Activated CD4-positive, alpha-beta T cell treated with anti-CD3 and anti-CD28 coated beads, Interleukin-2, Interleukin-6, amounts not matched to agents 100 ng/mL and 50 ng/mL, durations not matched to agents 16 hours and 8 hours (primary cell): ENCODE measurements around the gene TMEM200A.
"Not testable (repeated sequence)": the region's sequence is repeated elsewhere in the genome, so short reads cannot be mapped to it uniquely, and the experiment has no call there.

Experiments
- DNase-seq: peaks from one replicate; pipeline ENCODE4 v3.0.0-alpha.2; 2020

The TMEM200A gene

GRCh38 chr6:130365166-130366106 lies at the start of gene TMEM200A:
TMEM200A (plus strand) TSS chr6:130366017; CDS start chr6:130440423, 74,406 bp downstream.
- peak; percentile 63 for DNase-seq

GRCh38 chr6:130320908-130321307 lies 44.9 kb upstream of the TMEM200A start:
- DNase-seq = no peak

- DNase-seq = peak; percentile 68
Observed at GRCh38 chr6:130322673-130323268, 43.0 kb upstream of the TMEM200A start.

- no peak for DNase-seq
Observed at GRCh38 chr6:130324657-130325056, 41.2 kb upstream of the TMEM200A start.

- DNase-seq = no peak
Observed at GRCh38 chr6:130326496-130326895, 39.3 kb upstream of the TMEM200A start.

GRCh38 chr6:130337534-130337933 lies 28.3 kb upstream of the TMEM200A start:
- no peak for DNase-seq

- not testable (repeated sequence) for DNase-seq
Observed at GRCh38 chr6:130346324-130346723, 19.5 kb upstream of the TMEM200A start.

- DNase-seq = no peak
Observed at GRCh38 chr6:130354322-130354721, 11.5 kb upstream of the TMEM200A start.

GRCh38 chr6:130355572-130355971 lies 10.2 kb upstream of the TMEM200A start:
- no peak for DNase-seq

GRCh38 chr6:130357436-130357835 lies 8.4 kb upstream of the TMEM200A start:
- DNase-seq = no peak

GRCh38 chr6:130359736-130360135 lies 6.1 kb upstream of the TMEM200A start:
- no peak for DNase-seq

GRCh38 chr6:130362128-130362527 lies 3.7 kb upstream of the TMEM200A start:
- peak; percentile 18 for DNase-seq

- no peak for DNase-seq
Observed at GRCh38 chr6:130364224-130364780, 1.5 kb upstream of the TMEM200A start.

- DNase-seq = peak; percentile 14
Observed at GRCh38 chr6:130366107-130367005, 539 bp downstream of the TMEM200A start.

GRCh38 chr6:130367767-130368166 lies 1.9 kb downstream of the TMEM200A start:
- no peak for DNase-seq

- DNase-seq = no peak
Observed at GRCh38 chr6:130368576-130368975, 2.8 kb downstream of the TMEM200A start.

GRCh38 chr6:130369831-130370230 lies 4.0 kb downstream of the TMEM200A start:
- no peak for DNase-seq

GRCh38 chr6:130371921-130372420 lies 6.2 kb downstream of the TMEM200A start:
- no peak for DNase-seq

GRCh38 chr6:130372786-130373185 lies 7.0 kb downstream of the TMEM200A start:
- DNase-seq = no peak

- no peak for DNase-seq
Observed at GRCh38 chr6:130373992-130374391, 8.2 kb downstream of the TMEM200A start.

GRCh38 chr6:130376936-130377335 lies 11.1 kb downstream of the TMEM200A start:
- no peak for DNase-seq

- DNase-seq = no peak
Observed at GRCh38 chr6:130377371-130377770, 11.6 kb downstream of the TMEM200A start.

GRCh38 chr6:130377915-130378314 lies 12.1 kb downstream of the TMEM200A start:
- no peak for DNase-seq
